GM18505 (cell line): ENCODE measurements around the gene AGPS.
"Not testable (repeated sequence)": the region's sequence is repeated elsewhere in the genome, so short reads cannot be mapped to it uniquely, and the experiment has no call there.

Experiments
- ATAC-seq: cut with Tn5 transposase; IDR thresholded peaks from one replicate; pipeline ENCODE4 v1.9.1; 2021; ENCODE audit not compliant: unreplicated experiment
- POLR2A ChIP-seq: IDR thresholded peaks from 4 replicates; pipeline ENCODE4 v1.6.1; 2011; ENCODE audit warnings: borderline replicate concordance; ENCODE audit not compliant: insufficient read depth, insufficient read length; ENCODE audit errors: extremely low read depth

AGPS gene

DNA sequence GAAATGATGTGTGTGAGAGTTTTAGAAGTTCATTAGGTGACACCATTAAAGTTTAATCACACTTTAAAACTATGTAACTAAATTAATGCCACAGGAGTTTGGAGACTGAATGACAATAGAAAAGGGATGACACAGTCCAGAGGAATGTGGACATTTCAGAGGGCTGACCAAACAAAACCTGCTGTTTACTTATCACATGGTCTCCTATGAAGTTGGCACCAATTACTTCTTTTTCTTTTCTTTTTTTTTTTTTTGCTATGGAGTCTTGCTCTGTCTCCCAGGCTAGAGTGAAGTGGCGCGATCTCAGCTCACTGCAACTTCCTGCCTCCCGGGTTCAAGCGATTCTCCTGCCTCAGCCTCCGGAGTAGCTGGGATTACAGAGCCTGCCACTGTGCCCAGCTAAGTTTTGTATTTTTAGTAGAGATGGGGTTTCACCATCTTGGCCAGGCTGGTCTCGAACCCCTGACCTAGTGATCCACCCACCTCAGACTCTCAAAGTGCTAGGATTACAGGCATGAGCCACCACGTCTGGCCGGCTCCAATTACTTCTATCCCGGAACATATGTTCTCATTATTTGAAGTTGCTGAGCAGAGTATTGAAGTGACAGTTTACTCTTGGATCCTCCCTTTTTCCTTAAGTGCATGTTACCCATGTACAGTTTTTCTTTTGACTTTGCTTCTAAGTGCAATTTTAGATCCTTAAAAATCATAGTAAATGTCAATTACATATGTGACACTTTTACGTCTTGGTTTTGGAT, 4.3 kb downstream of the AGPS start:
- no peak for TF ChIP-seq POLR2A
- ATAC-seq: no peak

DNA sequence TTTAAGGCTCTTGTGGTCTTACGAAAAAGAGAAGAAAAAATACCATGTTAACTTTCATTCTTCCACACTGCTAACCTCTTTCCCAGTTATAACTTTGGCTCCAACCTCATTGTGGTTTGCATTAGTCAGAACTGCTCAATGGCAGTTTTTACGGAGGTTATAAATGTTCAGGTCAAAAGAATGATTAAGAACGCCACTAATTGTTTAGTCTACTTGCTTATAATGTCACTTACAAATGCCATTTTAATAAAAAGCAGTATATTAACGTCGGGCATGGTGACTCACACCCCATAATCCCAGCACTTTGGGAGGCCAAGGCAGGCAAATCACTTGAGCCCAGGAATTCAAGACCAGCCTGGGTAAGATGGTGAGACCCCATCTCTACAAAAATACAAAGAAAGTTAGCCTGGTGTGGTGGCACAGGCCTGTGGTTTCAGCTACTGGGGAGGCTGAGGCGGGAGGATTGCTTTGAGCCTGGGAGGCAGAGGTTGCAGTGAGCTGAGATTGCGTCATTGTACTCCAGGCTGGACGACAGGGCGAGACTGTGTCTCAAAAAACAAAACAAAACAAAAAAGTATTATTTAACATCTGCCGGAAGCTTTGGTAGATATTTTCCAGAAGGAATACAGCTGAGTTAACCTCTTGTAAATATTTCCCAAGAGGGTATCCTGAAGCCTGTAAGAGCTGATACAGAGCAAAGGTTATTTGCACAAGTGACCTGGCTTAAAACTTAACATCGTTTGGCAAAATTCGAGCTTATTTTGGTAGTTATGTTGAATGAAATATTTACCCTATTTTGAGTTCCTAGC, 5.1 kb downstream of the AGPS start:
- no peak for TF ChIP-seq POLR2A
- no peak for ATAC-seq

DNA sequence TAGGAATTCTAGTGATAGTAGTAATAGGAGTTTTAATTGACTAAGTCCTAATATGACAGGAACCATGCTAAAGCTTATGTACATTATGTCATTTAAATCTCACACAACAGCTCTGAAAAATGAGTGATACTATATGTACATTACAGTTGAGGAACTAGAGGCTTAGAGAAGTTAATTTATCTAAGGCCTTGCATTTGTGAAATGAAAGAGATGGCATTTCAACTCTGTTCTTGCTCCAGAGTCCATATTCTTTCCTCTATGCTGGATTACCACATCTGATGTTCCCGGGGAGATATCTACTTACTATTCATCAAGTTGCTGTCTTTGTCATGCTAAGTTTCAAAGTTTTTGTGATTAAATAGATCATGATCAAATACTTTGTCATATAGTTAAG, 5.7 kb downstream of the AGPS start:
- no peak for TF ChIP-seq POLR2A
- no peak for ATAC-seq

DNA sequence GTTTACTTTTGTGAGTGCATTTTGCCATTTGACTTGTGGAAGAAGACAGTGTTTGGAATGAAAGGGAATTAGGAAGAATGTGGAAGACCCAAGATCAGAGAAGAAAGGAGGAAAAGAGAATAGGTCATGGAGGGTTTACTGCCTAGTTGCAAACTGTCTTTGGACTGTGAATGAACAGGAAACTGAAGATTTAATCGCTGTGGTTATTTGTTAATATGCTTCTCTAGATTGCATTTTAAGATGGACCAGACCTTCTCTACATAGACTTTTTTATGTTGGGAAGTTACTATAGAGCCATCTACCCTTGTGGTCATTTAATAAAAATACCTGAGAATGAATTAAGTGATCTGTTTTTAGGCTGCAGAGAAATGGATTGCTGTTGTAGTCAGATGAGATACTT, 6.2 kb downstream of the AGPS start:
- ATAC-seq: no peak
- no peak for TF ChIP-seq POLR2A

DNA sequence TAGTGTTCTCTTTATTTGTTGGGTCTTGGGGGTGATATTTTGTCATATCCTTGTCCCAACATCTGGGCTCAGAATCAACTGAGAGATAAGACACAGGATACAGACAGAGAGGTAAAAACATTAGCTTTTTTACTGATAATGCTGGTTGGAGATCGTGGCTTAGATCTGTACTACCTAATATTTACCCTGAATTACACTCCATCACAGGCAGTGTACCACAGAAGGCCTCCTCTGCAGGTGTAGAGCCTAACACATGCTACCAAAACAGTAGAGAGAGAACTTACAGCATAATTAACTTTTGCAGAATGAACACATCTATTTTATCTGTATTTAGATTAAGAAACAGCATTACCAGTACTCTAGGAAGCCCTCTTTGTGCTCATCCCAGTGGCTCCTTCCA, 6.8 kb downstream of the AGPS start:
- no peak for ATAC-seq

DNA sequence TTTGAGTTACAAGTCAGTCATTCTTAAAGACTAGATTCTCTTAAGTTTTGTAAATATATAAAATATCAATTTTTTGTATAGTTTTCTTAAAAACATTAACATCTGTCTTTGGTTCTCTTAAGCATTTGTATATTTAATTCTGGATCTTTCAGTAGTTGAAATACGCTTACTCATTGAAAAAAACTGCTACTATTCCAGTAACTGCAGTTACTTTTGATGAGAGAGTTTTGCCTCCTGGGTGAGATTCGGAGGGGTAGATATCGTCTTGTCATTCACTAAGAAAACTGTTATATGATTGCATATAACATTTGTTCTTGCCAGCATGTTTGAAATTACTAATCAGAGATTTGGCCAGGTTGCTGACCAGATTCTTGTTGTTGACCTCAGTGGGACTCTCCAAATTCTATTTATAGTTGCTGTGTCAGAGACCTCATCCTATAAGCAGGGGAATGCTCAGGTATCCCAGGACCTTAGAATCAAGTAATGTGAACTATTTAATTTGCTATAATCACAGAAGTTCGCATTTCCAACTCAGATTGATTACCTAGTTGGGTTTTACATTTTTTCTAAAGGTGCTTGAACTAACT, 7.9 kb downstream of the AGPS start:
- ATAC-seq: no peak

More for the DNA sequence above, 6.8 kb downstream of the AGPS start:
- no peak for TF ChIP-seq POLR2A

DNA sequence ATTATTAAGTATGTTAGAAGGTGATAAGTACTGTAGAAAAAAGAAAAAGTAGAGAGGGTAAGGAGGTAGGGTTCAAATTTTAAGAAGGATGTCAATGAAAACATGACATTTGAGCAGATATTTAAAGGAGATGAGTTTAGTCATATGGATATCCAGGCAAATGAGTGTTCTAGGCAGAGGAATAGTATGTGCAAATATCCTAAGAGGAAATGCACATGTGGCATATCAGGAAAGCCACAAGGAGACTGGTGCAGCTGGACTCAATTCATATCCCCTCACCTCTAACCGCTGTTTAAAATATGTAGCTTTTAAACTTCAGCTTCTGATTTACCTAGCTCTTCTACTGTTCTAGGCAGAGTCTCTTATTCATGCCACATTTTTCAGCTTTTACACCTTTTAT, 9.5 kb downstream of the AGPS start:
- ATAC-seq: no peak
- no peak for TF ChIP-seq POLR2A

More for the DNA sequence above, 7.9 kb downstream of the AGPS start:
- no peak for TF ChIP-seq POLR2A

DNA sequence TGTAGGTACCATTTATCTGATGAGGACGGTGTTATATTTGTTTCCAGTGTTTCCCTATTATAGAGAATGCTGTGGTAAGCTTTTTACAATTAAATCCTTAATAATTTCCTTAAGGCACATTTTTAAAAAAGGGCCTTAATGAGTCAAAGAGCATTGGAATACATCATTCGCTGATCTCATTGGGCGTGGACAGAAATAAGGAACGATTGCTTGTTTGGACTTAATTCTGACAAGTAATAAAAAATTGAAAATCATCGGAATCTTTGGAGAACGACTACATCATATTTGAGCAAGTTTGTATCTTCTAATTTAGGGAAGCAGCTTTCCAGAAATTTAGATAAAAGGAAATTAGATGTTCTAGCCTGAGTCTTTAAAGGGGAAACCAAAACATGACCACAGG, 11.3 kb downstream of the AGPS start:
- no peak for ATAC-seq

DNA sequence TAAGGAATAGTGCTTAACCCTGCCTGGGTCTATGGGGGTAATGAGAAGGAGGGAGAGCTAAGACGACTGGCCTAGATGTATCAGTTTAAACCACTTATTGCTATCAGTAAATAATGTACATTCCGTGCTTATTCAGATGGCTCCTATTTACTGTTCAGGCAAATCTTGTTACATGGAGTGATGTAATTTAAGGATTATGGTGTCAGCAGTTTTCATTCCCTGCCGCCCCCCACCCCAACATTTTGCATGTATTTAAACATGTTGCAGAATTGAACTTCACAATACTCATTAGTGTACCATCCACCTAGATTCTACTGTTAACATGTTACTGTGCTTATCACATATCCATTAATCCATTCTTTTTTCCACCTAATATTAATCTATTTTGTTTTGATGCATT, 11.7 kb downstream of the AGPS start:
- no peak for TF ChIP-seq POLR2A
- no peak for ATAC-seq

More for the DNA sequence above, 11.3 kb downstream of the AGPS start:
- no peak for TF ChIP-seq POLR2A

DNA sequence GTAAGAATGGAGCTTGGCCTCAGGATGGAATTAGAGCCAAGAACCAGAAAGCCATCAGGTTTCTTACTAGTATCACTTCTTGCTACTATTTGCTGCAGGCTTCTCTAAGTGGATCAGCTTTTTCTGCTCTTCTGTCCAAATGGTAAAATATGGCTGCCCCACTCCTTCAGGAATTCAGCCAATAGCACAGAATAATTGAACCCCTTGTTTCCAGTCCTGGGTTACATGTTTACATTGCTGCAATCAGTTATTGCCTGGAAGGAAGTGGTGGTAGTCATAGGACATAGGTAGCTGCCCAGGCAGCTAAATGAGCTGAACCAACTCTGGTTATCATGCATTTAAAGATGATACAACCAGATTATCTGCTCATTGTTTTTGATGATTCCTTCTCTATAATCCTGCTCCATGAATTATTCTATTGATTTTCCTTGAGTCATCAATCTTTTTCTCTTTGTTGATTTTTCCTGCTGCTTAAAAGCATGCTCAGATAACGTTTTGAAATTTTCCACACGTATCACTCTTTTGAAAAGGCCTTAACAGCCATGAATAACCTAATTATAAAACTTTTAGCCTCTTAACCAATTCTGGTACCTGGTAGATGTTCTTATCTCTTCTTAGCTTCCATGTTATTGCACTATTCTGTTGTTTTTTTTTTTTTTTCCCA, 12.6 kb downstream of the AGPS start:
- no peak for TF ChIP-seq POLR2A
- no peak for ATAC-seq

DNA sequence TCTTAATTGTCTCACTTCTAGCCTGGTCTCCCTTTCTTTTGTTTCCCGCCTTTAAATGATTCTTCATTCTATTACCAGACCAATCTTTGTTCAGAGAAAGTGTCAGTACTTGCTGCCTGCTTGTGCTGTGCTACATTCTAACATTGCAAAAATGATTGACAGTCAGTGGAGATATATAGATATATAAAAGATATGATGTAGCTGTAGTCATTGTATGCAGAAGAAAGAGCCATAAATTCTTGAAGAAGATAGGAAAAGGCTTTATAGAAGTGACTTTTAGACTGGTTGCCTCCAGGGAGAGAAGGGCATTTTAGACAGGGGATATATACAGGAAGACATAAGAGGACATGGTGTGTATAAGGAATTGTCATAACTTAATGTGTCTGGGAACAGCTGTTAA, 13.6 kb downstream of the AGPS start:
- ATAC-seq: no peak
- TF ChIP-seq POLR2A: no peak

DNA sequence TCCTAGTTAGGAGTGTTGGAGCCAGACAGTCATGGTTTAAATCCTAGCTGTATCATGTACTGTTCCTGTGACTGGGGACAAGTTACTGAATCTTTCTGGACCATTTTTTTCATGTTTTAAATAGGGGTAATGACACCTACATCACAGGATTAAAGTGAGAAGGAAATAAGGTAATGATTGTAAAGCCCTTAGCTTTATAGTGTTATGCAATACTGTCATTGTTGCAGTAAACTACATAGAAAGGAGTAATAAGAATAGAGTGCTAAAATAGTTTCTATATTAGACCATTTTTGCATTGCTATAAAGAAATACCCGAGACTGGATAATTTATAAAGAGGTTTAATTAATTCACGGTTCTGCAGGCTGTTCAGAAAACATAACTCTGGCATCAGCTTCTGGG, 14.5 kb downstream of the AGPS start:
- no peak for TF ChIP-seq POLR2A
- no peak for ATAC-seq

DNA sequence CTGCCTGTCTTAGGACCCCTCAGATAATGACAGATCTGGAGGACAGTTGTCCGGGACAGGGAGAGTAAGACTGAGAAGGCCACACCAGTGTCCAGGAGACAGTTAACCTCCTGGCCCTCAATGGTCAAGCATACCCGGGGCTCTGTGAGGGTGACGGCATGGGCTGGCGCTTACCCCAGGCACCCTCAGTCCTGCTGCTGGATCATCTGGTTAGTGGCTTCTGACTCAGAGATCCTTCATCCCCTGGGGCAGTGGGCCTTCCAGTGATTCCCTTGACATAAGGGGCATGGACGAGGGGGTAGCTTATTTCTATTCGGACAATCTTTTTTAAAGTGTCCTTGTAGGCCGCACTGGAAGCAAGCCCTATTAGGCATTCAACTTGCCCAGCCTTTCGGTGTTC, 18.1 kb downstream of the AGPS start:
- ATAC-seq: not testable (repeated sequence)
